Inflammatory macrophage (primary cell): ENCODE data around the gene MAP2K2.
A peak's percentile ranks its signal among the peaks of the same experiment; 100 is the strongest.
"Not testable (repeated sequence)": the region's sequence is repeated elsewhere in the genome, so short reads cannot be mapped to it uniquely, and the experiment has no call there.

Experiments
- DNase-seq, 2 donors: peaks; one replicate each; pipeline ENCODE4 v3.0.0-alpha.2; 2020 to 2022
- total RNA-seq, 18 experiments: gene quantifications; one replicate each; lab custom pipeline; 2026; ENCODE audit warnings: mixed read lengths in 6 of 18, inconsistent platforms in 2 of 18; lab: John Stamatoyannopoulos, UW

The MAP2K2 gene
- total RNA-seq, result 47.9 to 107 (median 74.9) reads per million in 18 experiments

- peak; percentile 95 to 96 for DNase-seq
Measured at GRCh38 chr19:4123615-4124568, at the start of gene MAP2K2. MAP2K2 (minus strand) TSS chr19:4124122; CDS start chr19:4123875, 247 bp downstream.

DNA sequence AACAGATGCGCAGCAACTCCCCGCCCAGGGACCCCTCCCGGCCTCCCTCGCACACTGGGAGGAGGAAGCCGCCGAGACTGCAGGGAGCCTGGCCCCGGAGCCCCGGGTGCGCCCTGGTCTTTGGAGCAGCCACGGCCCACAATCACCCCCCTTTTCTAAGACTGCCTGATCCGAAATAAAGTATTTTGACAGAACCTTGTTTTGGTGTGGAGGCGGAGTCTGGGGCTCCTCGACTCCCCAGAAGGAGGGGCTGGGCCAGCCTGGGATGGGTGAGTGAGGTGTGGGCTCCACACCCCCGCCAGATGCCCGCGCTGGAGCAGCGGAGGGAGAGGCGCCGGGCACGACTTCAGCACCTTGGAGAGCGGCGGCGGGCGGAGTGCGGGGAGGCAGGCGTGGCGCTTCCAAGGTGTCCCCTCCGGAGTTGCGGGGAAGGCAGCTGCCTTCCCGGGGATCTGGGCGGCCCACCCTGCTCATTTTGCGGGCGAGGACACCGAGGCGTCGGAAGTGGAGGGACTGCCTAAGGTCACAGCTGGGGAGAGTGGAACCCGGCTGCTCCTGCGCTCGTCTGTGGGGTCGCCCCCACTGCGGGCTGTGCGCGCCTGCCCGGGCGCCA lies 49.0 kb upstream of the MAP2K2 start:
- DNase-seq, result peak; percentile 25 to 30

DNA sequence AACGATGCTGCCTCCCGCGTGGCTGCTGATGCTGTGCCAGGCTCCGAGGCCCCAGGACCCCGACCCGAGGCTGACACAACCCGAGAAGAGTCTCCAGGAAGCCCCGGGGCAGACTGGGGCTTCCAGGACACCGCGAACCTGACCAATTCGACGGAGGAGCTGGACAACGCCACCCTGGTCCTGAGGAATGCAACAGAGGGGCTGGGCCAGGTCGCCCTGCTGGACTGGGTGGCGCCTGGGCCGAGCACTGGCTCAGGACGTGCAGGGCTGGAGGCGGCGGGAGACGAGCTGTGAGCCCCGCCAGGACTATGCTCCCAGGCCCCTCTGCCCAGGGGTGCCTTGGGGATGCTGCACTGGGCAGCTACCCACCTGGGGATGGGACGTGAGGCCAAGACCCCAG lies 47.8 kb upstream of the MAP2K2 start:
- no peak for DNase-seq

DNA sequence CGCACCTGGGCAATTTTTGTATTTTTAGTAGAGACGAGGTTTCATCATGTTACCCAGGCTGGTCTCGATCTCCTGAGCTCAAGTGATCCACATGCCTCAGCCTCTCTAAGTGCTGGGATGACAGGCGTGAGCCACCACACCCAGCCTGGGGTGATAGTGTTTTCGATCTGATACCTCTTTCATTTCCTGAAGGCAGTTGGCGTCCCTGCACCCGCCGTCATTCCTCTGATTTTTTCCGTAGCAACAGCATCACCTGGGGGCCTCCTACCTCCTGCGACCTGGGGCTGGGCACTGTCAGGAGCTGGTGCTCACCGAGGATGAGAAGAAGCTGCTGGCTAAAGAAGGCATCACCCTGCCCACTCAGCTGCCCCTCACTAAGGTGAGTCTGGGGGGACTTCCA lies 40.3 kb upstream of the MAP2K2 start:
- no peak for DNase-seq

GRCh38 chr19:4161415-4162077 lies 37.6 kb upstream of the MAP2K2 start:
- no peak for DNase-seq

DNA sequence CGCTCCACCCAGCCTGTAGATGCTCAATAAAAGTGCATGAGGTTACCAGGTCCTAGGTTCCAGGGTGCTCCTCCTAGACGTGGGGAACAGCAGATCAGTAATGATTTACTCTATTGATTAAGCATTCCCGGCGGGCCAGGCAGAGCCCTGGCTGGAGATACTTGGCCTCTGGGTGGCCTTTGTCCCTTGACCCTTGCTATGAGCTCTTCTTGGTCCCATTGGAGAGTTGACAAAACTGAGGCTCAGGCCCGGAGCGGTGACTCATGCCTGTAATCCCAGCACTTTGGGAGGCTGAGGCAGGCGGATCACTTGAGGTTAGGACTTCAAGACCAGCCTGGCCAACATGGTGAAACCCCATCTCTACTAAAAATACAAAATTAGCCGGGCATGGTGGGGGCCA lies 34.0 kb upstream of the MAP2K2 start:
- not testable (repeated sequence) for DNase-seq

DNA sequence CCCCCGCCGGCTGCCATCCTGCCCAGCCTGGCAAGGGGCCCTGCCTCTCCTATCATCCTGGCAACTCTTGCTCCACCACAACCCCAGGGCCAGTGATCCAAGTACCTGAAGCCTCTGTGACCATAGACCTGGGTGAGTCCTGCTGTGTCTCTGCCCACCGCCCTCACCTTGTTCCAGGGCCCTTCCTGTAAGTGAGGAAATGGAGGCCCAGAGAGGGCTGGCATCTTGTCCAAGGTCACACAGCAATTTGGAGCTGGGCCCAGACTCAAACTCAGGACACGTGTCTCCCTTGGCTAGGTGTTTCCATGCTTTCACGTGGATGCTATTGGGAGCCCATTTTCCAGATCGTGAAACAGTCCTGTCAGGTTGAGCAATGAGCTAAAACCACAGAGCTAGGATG lies 33.2 kb upstream of the MAP2K2 start:
- DNase-seq, result no peak

DNA sequence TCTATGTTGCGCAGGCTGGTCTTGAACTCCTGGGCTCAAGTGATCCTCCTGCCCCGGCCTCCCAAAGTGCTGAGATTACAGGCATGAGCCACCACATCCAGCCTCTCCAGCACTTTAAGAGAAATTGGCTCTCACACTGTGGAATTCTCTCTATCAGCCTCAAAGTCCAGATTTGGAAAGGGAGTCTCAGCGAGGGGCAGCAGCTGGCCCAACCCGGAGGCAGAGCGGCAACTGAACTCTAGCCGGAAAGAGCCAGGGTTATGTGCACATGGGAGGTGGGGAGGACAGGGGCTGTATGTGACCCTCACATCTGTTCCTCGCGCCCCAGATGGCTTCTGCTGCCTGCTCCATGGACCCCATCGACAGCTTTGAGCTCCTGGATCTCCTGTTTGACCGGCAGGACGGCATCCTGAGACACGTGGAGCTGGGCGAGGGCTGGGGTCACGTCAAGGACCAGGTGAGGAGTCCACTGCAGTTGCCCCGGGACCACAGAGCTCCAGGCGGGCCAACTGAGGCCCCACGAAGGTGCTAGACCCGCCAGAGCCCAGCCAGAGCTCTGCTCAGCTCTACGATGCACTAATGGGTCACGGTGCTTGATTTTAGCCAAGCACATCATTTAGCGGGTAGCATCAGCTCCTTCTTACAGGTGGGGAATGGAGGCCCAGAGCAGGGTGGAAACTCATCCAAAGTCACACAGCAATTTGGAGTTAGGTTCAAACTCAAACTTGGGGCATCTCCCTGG lies 30.8 kb upstream of the MAP2K2 start:
- DNase-seq, result no peak

GRCh38 chr19:4152241-4152998 lies 28.5 kb upstream of the MAP2K2 start:
- DNase-seq, result no peak

DNA sequence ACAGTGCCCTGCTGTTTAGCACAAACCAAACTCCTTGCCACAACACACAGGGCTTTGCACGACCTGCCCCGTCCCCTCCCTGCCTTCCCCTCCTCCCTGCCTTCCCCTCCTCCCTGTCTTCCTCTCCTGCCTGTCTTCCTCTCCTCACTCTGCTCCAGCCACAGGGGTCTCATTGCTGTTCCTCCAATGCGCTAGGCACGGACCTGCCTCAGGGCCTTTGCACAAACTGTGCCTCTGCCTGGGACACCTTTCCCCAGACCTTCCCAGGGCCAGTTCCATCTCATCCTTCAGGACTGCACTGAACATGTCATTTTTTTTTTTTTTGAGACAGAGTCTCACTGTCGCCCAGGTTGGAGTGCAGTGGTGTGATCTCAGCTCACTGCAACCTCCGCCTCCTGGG lies 27.7 kb upstream of the MAP2K2 start:
- no peak for DNase-seq

DNA sequence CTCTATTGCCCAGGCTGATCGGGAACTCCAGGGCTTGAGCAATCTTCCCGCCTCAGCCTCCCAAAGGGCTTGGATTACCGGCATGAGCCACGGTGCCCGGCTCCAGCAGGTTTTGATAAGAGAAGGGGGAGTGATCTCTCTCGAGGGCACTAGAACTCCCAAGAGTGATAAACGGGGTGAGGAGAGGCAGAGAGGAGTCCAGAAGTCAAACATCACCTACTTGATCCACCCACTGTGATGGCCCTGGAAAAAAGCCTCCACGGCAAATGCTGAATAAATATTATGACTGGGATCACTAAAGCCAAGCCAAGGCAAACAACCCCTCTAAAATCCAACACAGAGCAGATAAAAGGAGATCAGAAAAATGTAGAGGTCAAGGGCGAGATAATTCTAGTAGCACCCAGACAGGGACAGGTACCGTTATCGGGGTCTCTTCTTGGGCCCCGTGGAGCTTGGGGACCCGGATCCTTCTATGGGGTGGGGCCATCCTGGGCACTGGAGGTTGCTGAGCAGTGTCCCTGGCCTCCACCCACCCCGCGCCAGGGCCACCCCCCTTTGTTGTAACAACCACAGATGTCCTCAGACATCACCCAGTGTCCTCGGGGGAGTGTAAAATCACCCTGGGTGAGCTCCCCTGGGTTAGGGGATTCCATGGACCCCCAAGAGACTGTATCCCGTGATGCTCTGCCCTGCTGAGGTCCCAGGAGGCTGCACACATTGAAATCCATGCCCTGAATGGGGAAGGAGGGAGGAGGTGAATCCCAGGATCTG lies 25.8 kb upstream of the MAP2K2 start:
- no peak for DNase-seq

- DNase-seq, result peak; percentile 5 to 6
Measured at GRCh38 chr19:4144666-4145249, 20.8 kb upstream of the MAP2K2 start.

GRCh38 chr19:4142916-4143315 lies 19.0 kb upstream of the MAP2K2 start:
- not testable (repeated sequence) for DNase-seq

DNA sequence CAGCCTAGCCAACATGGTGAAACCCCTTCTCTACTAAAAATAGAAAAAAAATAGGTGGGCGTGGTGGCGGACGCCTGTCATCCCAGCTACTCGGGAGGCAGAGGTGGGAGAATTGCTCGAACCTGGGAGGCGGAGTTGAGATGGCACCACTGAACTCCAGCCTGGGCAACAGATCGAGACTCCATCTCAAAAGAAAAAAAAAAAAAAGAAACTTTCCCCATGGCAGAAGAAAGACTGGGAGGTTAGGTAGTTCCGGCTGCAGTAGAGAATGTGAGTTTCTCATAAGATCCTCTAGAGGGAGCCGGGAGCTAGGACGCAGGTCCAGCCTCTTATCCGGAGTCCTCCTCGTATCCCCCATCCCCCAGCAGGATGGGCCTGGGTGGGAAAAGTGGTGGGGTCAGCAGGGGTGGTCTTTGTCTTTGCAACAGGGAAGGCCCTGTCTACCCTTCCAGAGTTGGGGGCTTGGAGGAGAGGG lies 16.4 kb upstream of the MAP2K2 start:
- DNase-seq, result peak; percentile 48 to 58

DNA sequence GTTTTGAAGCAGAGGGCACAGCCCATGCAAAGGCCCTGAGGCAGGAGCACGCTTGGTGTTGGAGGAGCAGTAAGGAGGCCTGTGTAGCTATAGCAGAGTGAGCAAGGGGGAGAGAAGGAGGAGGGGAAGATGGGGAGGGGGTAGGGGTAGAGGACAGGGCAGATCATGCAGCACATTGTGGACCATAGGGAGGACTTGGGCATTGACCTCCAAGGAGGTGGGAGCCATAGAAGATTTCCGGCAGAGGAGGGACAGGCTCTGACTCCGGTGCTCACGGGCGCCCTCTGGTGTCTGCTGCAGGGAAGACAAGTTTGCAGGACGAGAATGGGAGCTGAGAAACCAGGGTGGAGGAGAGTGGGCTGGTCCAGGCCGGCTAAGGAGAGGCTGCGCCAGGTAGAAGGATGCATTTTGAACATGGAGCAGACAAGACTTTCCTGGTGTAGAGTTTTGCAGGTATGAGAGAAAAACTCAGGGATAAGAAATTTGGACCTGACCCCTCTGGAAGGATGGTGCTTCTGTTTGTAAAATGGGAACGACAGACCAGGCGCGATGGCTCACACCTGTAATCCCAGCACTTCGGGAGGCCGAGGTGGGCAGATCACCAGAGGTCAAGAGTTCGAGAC lies 15.8 kb upstream of the MAP2K2 start:
- peak; percentile 75 to 81 for DNase-seq

DNA sequence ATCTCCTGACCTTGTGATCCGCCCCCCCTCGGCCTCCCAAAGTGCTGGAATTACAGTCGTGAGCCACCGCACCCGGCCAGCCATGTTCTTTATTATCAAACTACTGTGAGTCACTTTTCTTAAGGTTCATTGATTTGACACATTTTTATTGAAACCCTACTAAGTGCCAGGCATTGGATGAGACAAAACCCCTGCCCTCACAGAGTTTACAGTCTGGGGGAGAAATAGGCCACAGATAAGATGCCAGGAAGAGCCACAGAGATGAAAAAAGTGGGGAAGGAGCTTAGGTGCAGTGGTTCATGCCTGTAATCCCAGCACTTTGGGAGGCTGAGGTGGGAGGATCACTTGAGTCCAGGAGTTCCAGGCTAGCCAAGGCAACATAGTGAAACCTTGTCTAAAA lies 14.5 kb upstream of the MAP2K2 start:
- no peak for DNase-seq

- no peak for DNase-seq
Measured at GRCh38 chr19:4136680-4137088, 12.8 kb upstream of the MAP2K2 start.

DNA sequence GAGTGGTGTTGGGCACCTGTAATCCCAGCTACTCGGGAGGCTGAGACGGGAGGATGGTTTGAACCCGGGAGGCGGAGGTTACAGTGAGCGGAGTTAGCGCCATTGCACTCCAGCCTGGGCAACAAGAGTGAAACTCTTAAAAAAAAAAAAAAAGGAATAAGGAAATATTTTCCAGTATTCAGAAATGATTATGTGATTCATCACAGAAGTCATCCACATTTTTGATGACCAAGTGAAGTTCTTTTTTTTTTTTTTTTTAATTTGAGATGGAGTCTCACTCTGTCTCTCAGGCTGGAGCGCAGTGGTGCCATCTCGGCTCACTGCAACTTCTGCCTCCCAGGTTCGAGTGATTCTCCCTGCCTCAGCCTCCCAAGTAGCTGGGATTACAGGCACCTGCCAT lies 11.5 kb upstream of the MAP2K2 start:
- peak in 1 of 2 donors; percentile 18 for DNase-seq

- no peak for DNase-seq
Measured at GRCh38 chr19:4134351-4134750, 10.4 kb upstream of the MAP2K2 start.
